ENCODE results near the gene CSTPP1.
A peak's percentile ranks its signal among the peaks of the same experiment; 100 is the strongest.

CSTPP1 gene

DNA sequence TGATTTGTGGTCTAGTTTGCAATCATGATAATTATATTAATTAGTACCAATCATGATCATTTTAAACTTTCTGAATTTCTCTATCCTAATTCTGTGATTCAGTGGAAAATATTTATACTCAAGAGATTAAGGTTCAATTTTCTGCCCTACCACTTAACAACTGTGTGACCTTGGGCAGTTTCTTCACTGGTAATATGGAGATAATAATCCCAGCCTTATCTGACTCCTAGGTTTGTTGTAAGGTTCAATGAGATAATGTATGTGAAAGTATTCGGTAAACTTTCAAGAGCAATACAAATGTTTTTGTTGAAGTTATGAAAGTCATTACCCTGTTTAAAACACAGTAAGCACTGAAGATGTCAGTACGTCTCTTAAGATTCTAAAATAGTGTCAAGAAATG, 36.3 kb downstream of the CSTPP1 start:
- no peak overlapping the region for H3K4me3 ChIP-seq (ENCODE audit: low read depth, low read length)
- DNase-seq, result no peak
- H3K36me3 ChIP-seq (replicated peaks), result no peaks in the 10 kb centered on the region
- H3K27ac ChIP-seq, result no peak overlapping the region
- no peak for TF ChIP-seq CTCF (IDR thresholded peaks at IDR 0.05; ENCODE audit: low read depth, low read length, missing control alignments)
- no peaks in the 10 kb centered on the region for H3K27me3 ChIP-seq (replicated peaks)
- in situ Hi-C loops (cut with HindIII; ENCODE audit: low pct_ligation_motif_present, low sequenced_read_pairs), result no loop called here

DNA sequence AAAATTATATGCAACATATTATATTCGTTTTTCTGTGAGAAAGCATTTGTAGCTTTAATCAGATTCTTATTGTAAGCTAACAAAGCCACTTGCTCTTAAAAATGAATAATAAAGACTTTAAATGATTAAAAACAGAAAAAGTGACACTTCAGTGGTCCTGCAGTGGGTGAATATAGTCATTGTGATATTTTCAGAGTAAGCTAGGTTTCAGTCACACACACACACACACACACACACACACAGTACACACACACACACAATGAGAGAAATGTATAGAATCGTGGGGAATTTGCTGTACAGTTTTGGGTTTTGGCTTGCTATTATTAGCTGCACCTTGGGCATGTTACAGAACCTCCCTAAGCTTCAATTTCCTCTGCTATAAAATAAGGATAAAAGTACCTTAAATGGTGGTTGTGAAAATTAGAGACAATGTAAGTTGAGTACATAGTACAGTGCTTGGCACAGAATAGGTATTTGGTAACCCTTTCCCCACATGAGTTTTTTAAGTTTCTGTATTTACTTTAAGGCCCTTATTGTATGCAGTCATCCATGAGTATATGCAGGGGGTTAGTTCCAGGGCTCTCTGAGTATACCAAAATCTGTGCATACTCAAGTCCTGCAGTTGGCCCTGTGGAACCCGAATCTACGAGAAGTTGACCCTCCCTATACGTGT, 39.8 kb downstream of the CSTPP1 start:
- H3K36me3 ChIP-seq (replicated peaks), result no peaks in the 10 kb centered on the region
- no peaks in the 10 kb centered on the region for H3K27me3 ChIP-seq (replicated peaks)
- no peak for TF ChIP-seq CTCF (IDR thresholded peaks at IDR 0.05; ENCODE audit: low read depth, low read length, missing control alignments)
- no peak for DNase-seq
- H3K27ac ChIP-seq, result no peak overlapping the region
- H3K4me3 ChIP-seq (ENCODE audit: low read depth, low read length), result no peak overlapping the region
- in situ Hi-C loops (cut with HindIII; ENCODE audit: low pct_ligation_motif_present, low sequenced_read_pairs), result no loop called here

GRCh38 chr11:46977038-46977813, 40.7 kb downstream of the CSTPP1 start:
- Histone ChIP-seq H3K36me3 (replicated peaks) (no peaks in the 10 kb centered on the region), H3K27me3 (replicated peaks) (no peaks in the 10 kb centered on the region), H3K4me3 (ENCODE audit: low read depth, low read length) (no peak overlapping the region), H3K27ac (no peak overlapping the region)
- TF ChIP-seq CTCF (IDR thresholded peaks at IDR 0.05; ENCODE audit: low read depth, low read length, missing control alignments), result no peak
- in situ Hi-C loops (cut with HindIII; ENCODE audit: low pct_ligation_motif_present, low sequenced_read_pairs), result no loop called here
- no peak for DNase-seq

GRCh38 chr11:46978005-46978491, 41.5 kb downstream of the CSTPP1 start:
- no peaks in the 10 kb centered on the region for H3K27me3 ChIP-seq (replicated peaks)
- peak; percentile 16 for DNase-seq
- no peak overlapping the region for H3K4me3 ChIP-seq (ENCODE audit: low read depth, low read length)
- in situ Hi-C loops (cut with HindIII; ENCODE audit: low pct_ligation_motif_present, low sequenced_read_pairs), result no loop called here
- no peaks in the 10 kb centered on the region for H3K36me3 ChIP-seq (replicated peaks)
- no peak overlapping the region for H3K27ac ChIP-seq
- TF ChIP-seq CTCF (IDR thresholded peaks at IDR 0.05; ENCODE audit: low read depth, low read length, missing control alignments), result no peak

DNA sequence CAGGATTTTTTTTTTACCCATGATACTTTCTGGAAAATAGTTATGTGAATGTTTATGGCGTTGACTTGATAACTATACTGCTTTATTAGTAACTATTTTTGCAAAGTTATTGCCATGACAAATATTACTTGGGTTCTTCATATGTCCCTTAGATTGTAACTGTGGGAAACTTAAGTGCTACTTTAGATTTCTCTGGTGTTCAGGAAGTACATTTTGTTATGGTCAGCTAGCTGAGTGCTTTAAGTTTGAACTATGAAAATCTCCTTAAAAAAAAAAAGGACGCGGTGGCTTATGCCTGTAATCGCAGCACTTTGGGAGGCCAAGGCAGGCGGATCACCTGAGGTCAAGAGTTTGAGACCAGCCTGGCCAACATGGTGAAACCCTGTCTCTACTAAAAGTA, 42.8 kb downstream of the CSTPP1 start:
- DNase-seq, result no peak
- H3K36me3 ChIP-seq (replicated peaks), result no peaks in the 10 kb centered on the region
- TF ChIP-seq CTCF (IDR thresholded peaks at IDR 0.05; ENCODE audit: low read depth, low read length, missing control alignments), result no peak
- no peak overlapping the region for H3K27ac ChIP-seq
- in situ Hi-C loops (cut with HindIII; ENCODE audit: low pct_ligation_motif_present, low sequenced_read_pairs), result no loop called here
- H3K4me3 ChIP-seq (ENCODE audit: low read depth, low read length), result no peak overlapping the region
- H3K27me3 ChIP-seq (replicated peaks), result no peaks in the 10 kb centered on the region

Measured in brain microvascular endothelial cell (primary cell).